PFSK-1 (cell line): ENCODE measurements around the gene SLC6A11.

Source experiments
- FOXP2 ChIP-seq: optimal IDR thresholded peaks from 2 replicates; pipeline ENCODE3; 2011; ENCODE audit warnings: borderline replicate concordance, control low read depth, inconsistent platforms; ENCODE audit not compliant: insufficient read depth; ENCODE audit errors: extremely low read length, extremely low read depth
- POLR2AphosphoS5 ChIP-seq: IDR thresholded peaks from 2 replicates; pipeline ENCODE4 v1.6.1; 2012; ENCODE audit warnings: low read depth, mild to moderate bottlenecking, control low read depth, low read length, moderate library complexity
- REST ChIP-seq, 2 experiments: IDR thresholded peaks; 2 replicates each; pipeline versions ENCODE4 v1.6.1 to v1.8.0; 2011 to 2012; ENCODE audit warnings: low read depth in 2 of 2, low read length in 2 of 2, control low read depth in 1 of 2, inconsistent platforms in 1 of 2, mild to moderate bottlenecking in 1 of 2, moderate library complexity in 1 of 2; ENCODE audit not compliant: insufficient read depth in 1 of 2
- SIN3A ChIP-seq: IDR thresholded peaks from 2 replicates; pipeline ENCODE4 v1.6.1; 2012; ENCODE audit warnings: mild to moderate bottlenecking, low read length, moderate library complexity, borderline replicate concordance; ENCODE audit not compliant: insufficient read depth
- TAF1 ChIP-seq: IDR thresholded peaks from 2 replicates; pipeline ENCODE4 v1.6.1; 2012; ENCODE audit warnings: low read length, control low read depth, borderline replicate concordance; ENCODE audit not compliant: insufficient read depth

Gene SLC6A11

DNA sequence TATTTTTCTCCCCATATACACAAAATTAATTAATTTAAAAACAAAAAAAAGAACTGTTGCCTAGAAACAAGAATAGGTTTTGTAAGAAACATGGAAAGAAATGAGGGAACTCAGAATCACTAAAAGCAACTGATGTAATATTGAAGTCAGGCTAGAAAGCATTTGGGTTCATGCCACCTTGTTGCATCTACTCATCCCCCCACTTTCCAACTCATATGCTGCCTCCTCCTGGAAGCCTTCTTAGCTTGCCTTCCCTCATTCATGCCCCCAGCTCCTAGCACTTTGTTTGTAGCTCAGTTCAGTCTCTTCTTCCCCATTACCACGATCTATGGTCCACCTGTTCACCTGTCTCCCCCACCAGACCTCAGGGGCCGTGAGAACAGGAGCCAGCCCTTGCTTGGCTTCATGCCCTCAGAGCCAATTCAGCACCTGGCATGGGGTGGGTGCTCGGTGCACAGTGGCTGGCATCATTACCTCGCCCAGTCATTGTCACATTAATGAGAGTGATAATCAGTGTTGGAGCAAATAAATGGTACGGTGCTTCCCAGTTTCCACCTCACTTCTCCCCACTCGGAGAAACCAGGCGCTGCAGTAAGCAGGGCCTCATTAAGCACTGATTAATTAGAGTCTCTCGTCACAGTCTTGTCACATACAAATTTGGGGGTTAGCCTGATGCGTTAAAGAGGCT is 114.1 kb downstream of the SLC6A11 start:
- TF ChIP-seq SIN3A = no peak
- TF ChIP-seq TAF1 = no peak
- no peak for TF ChIP-seq REST (IDR thresholded peaks at IDR 0.05; ENCODE audit: insufficient read depth in 1 of 2, low read depth in 2 of 2, low read length in 2 of 2)
- TF ChIP-seq POLR2AphosphoS5 = no peak

GRCh38 chr3:10930666-10931040 is 114.6 kb downstream of the SLC6A11 start:
- TF ChIP-seq POLR2AphosphoS5 = no peak

DNA sequence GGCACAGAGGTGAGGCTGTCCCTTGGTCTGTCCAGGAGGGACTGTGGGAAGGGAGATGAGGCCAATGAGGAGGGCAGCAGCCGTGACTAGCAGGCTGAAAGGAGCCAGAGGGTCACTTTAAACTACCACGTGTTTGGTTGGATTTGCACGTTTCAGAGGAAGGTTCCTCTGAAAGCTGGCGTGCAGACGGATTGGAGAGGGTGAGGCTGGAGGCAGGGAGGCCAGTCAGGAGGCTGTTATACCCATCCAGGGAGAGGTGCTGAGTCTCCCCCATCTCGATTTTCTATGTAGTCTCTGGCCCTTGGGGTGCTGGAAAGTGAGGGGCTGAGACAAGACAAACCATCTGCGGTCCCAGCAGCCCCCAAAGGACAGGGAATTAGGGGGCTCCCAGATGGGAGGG is 116.6 kb downstream of the SLC6A11 start:
- TF ChIP-seq POLR2AphosphoS5 (no peak), FOXP2 (no peak), REST (IDR thresholded peaks at IDR 0.05; ENCODE audit: insufficient read depth in 1 of 2, low read depth in 2 of 2, low read length in 2 of 2) (no peak), TAF1 (no peak), SIN3A (no peak)

GRCh38 chr3:10933021-10933420 is 117.0 kb downstream of the SLC6A11 start:
- no peak for TF ChIP-seq REST (IDR thresholded peaks at IDR 0.05; ENCODE audit: insufficient read depth in 1 of 2, low read depth in 2 of 2, low read length in 2 of 2)
- no peak for TF ChIP-seq FOXP2
- TF ChIP-seq TAF1 = no peak
- no peak for TF ChIP-seq SIN3A
- TF ChIP-seq POLR2AphosphoS5 = no peak

DNA sequence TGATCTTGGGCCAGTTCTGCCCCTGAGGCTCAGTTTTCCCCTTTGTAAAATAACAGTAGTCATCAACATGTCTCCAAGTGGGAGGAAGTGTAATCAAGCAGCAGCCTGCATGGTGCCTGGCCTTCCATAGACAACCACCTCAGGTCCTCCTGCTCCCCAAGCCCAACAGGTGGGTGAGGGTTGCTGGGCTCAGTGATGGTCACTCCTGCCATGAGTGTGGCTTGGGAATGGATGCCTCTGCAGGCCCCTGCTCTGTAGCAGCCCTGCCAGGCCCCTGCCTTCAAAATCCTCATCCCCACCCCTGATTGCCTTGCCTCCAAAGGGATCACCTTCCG is 117.4 kb downstream of the SLC6A11 start:
- TF ChIP-seq REST (IDR thresholded peaks at IDR 0.05; ENCODE audit: insufficient read depth in 1 of 2, low read depth in 2 of 2, low read length in 2 of 2) = no peak
- TF ChIP-seq TAF1 = no peak
- TF ChIP-seq FOXP2 = no peak
